ENCODE results near the gene ZNF804B. TPM values are rescaled to one million over a fixed set of nuclear protein-coding genes. Genes with fewer than 3 reads are reported as not detected.

The ZNF804B gene
- total RNA-seq, 6 donors from 2014 or later: not detected

- TF ChIP-seq EP300 (IDR thresholded peaks at IDR 0.05) (no peak), CTCF (IDR thresholded peaks at IDR 0.05) (no peak), POLR2A (IDR thresholded peaks at IDR 0.05) (no peak), POLR2AphosphoS5 (IDR thresholded peaks at IDR 0.05) (no peak)
- no peak for DNase-seq
- no peak for ATAC-seq (ENCODE audit: low FRiP score in 2 of 2)
- WGBS, 2 donors: 64 to 82% methylated on average over 3 to 4 of the region's 4 CpGs
- H3K27ac ChIP-seq: no peak overlapping the region
- no peaks in the 10 kb centered on the region for H3K27me3 ChIP-seq
- H3K4me3 ChIP-seq: no peak overlapping the region
- no peaks in the 10 kb centered on the region for H3K4me1 ChIP-seq
- H3K36me3 ChIP-seq: no peaks in the 10 kb centered on the region
- H3K9me3 ChIP-seq: no peaks in the 10 kb centered on the region
These were observed 32.4 kb downstream of the ZNF804B start for GRCh38 chr7:88791891-88792290.

- Histone ChIP-seq H3K4me3 (no peak overlapping the region), H3K27ac (no peak overlapping the region), H3K36me3 (no peaks in the 10 kb centered on the region), H3K4me1 (no peaks in the 10 kb centered on the region), H3K9me3 (no peaks in the 10 kb centered on the region), H3K27me3 (no peaks in the 10 kb centered on the region)
- TF ChIP-seq POLR2A (IDR thresholded peaks at IDR 0.05): no peak
- no peak for TF ChIP-seq CTCF (IDR thresholded peaks at IDR 0.05)
- TF ChIP-seq POLR2AphosphoS5 (IDR thresholded peaks at IDR 0.05): no peak
- TF ChIP-seq EP300 (IDR thresholded peaks at IDR 0.05): no peak
- DNase-seq (no peak), ATAC-seq (ENCODE audit: low FRiP score in 2 of 2) (no peak)
- WGBS, 2 donors: 63 to 75% methylated on average over 3 of the region's 3 CpGs
These were observed 32.9 kb downstream of the ZNF804B start for GRCh38 chr7:88792361-88792760.

- 63 to 73% methylated on average over 7 of the region's 7 CpGs for WGBS, 2 donors
- H3K36me3 ChIP-seq: no peaks in the 10 kb centered on the region
- no peak within 1 kb of the TSS for H3K27ac ChIP-seq
- H3K9me3 ChIP-seq: no peaks in the 10 kb centered on the region
- DNase-seq (no peak), ATAC-seq (ENCODE audit: low FRiP score in 2 of 2) (no peak)
- no peak within 1 kb of the TSS for H3K4me3 ChIP-seq
- no peaks in the 10 kb centered on the region for H3K4me1 ChIP-seq
- H3K27me3 ChIP-seq: no peaks in the 10 kb centered on the region
- no peak for TF ChIP-seq EP300 (IDR thresholded peaks at IDR 0.05)
- no peak for TF ChIP-seq CTCF (IDR thresholded peaks at IDR 0.05)
- TF ChIP-seq POLR2A (IDR thresholded peaks at IDR 0.05): no peak
- no peak for TF ChIP-seq POLR2AphosphoS5 (IDR thresholded peaks at IDR 0.05)
These were observed 36.1 kb downstream of the ZNF804B start, which contains the start of gene TEX47 for GRCh38 chr7:88795553-88795952. Gene TEX47, minus strand, starts transcription at chr7:88795737. Its CDS starts 795 bp downstream, at chr7:88794942.

- Histone ChIP-seq H3K9me3 (no peaks in the 10 kb centered on the region), H3K27ac (no peak overlapping the region), H3K36me3 (no peaks in the 10 kb centered on the region), H3K4me1 (no peaks in the 10 kb centered on the region), H3K4me3 (no peak overlapping the region), H3K27me3 (no peaks in the 10 kb centered on the region)
- DNase-seq: no peak
- 59 to 68% methylated on average over 3 of the region's 3 CpGs for WGBS, 2 donors
- TF ChIP-seq POLR2AphosphoS5 (IDR thresholded peaks at IDR 0.05): no peak
- TF ChIP-seq POLR2A (IDR thresholded peaks at IDR 0.05): no peak
- TF ChIP-seq CTCF (IDR thresholded peaks at IDR 0.05): no peak
- no peak for TF ChIP-seq EP300 (IDR thresholded peaks at IDR 0.05)
- no peak for ATAC-seq (ENCODE audit: low FRiP score in 2 of 2)
These were observed 41.5 kb downstream of the ZNF804B start for GRCh38 chr7:88801046-88801445.

- WGBS, 2 donors: 72 to 75% methylated on average over 2 of the region's 2 CpGs
- no peaks in the 10 kb centered on the region for H3K27me3 ChIP-seq
- TF ChIP-seq EP300 (IDR thresholded peaks at IDR 0.05) (no peak), POLR2A (IDR thresholded peaks at IDR 0.05) (no peak), CTCF (IDR thresholded peaks at IDR 0.05) (no peak), POLR2AphosphoS5 (IDR thresholded peaks at IDR 0.05) (no peak)
- ATAC-seq (ENCODE audit: low FRiP score in 2 of 2) (no peak), DNase-seq (no peak)
- no peak overlapping the region for H3K27ac ChIP-seq
- no peaks in the 10 kb centered on the region for H3K36me3 ChIP-seq
- H3K4me3 ChIP-seq: no peak overlapping the region
- H3K9me3 ChIP-seq: no peaks in the 10 kb centered on the region
- no peaks in the 10 kb centered on the region for H3K4me1 ChIP-seq
These were observed 47.0 kb downstream of the ZNF804B start for GRCh38 chr7:88806280-88807037.
